ENCODE data around the gene COMMD7.
"Not testable (repeated sequence)": the region's sequence is repeated elsewhere in the genome, so short reads cannot be mapped to it uniquely, and the experiment has no call there.

COMMD7 gene

DNA sequence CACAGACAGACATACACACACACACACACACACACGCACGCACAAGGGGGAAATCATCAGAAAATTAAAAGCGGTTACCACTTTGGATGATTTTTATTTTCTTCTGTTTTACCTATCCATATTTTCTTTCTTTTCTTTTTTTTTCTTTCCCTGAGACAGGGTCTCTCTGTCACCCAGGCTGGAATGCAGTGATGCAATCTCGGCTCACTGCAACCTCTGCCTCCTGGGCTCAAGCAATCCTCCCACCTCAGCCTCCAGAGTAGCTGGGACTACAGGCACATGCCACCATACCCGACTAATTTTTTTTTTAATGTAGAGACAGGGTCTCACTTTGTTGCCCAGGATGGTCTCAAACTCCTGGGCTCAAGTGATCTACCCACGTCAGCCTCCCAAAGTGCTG, 14.8 kb downstream of the COMMD7 start:
- DNase-seq (ENCODE audit: low spot score) = not testable (repeated sequence)

GRCh38 chr20:32727683-32728082, 15.6 kb downstream of the COMMD7 start:
- DNase-seq (ENCODE audit: low spot score) = peak; percentile 93

- no peak for DNase-seq (ENCODE audit: low spot score)
Measured at GRCh38 chr20:32718749-32719348, 24.4 kb downstream of the COMMD7 start.

DNA sequence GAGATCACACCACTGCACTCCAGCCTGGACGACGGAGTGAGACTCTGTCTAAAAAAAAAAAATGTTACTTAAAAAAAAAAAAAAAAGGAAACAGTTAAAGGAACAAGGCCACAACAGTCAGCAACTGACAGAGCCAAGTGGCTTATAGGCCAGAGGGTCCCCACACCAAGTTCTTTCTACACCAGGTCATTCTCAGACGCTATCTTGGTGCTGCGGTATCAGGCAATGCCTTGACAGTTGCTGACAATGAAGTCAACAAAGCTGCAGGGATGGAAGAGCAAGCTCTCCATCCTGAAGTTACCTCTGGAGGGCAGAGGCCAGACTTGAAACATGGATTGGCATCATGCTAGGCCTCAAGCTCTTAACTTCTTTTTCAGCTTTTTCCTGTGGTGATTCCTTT, 31.9 kb downstream of the COMMD7 start:
- no peak for DNase-seq (ENCODE audit: low spot score)

DNA sequence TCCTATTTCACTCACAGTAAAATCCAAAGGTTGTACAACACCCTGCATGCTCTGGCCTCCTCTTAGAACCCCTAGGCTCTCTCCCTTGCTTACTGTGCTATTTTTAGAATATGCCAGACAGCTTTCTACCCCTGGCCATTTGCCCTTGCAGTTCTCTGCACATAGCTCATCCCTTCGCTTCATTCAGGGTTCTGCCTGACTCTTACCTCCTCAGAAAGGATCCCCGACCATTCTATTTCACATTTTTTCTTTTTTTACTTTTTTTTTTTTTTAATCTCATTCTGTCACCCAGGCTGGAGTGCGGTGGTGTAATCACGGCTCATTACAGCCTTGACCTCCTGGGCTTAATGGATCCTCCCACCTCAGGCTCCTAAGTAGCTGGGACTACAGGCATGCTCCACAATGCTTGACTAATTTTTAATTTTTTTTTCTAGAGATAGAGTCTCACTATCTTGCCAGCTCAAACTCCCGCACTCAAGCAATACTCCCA, 33.6 kb downstream of the COMMD7 start:
- DNase-seq (ENCODE audit: low spot score) = no peak

- DNase-seq (ENCODE audit: low spot score) = not testable (repeated sequence)
Measured at GRCh38 chr20:32709029-32709631, 34.1 kb downstream of the COMMD7 start.

GRCh38 chr20:32707691-32708581, 35.3 kb downstream of the COMMD7 start:
- DNase-seq (ENCODE audit: low spot score) = peak; percentile 56

DNA sequence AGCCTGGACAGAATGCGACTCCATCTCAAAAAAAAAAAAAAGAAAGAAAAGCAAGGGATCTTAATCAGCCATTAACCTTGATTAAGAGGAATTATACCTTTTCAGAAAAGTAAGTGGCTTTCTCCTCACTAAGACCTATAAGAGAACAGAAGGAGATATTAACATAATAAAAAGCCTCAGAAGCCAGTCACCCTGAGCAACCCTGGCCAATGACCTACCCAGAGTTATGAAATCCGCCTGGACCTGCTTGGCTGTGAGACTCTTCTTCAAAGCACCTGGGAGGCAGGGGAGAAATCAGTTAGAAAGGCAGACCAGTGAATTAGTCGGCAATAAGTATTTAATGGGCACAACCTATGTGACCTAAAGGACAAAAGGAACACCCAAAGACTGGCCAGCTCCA, 36.8 kb downstream of the COMMD7 start:
- DNase-seq (ENCODE audit: low spot score) = no peak

- DNase-seq (ENCODE audit: low spot score) = no peak
Measured at GRCh38 chr20:32702706-32703425, 40.4 kb downstream of the COMMD7 start.

GRCh38 chr20:32697608-32698007, 45.7 kb downstream of the COMMD7 start:
- DNase-seq (ENCODE audit: low spot score) = no peak

GRCh38 chr20:32695089-32695488, 48.2 kb downstream of the COMMD7 start:
- no peak for DNase-seq (ENCODE audit: low spot score)

DNA sequence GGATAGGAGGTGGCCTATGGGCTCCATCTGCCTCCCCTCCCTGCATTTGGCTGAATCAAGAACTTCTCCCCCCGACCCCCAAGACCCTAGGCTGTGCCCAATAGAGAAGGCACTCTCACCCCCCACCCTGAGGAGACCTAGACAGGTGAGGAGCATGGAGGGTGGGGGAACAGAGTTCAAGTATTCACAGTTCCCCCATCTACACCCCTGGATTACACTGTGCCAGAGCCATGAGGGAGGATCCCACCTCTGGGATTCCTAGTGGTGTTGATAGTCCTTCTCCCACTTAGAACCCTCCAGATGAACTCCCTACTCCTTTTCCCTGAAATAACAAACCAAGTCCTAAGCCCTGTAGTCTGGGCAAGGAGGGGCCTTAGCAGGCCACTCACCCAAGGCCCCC, 54.3 kb downstream of the COMMD7 start:
- not testable (repeated sequence) for DNase-seq (ENCODE audit: low spot score)

DNA sequence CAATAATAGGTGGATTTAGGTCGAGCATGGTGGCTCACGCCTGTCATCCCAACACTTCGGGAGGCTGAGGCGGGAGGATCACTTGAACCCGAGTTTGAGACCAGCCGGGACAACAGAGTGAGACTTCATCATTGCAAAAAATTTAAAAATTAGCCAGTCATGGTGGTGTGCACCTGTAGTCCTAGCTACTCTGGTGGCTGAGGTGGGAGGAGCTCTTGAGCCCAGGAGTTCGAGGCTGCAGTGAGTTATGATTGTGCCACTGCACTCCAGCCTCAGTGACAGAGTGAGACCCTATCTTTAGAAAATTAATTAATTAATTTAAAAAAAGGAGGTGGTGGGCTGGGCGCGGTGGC, 56.1 kb downstream of the COMMD7 start:
- DNase-seq (ENCODE audit: low spot score) = no peak

DNA sequence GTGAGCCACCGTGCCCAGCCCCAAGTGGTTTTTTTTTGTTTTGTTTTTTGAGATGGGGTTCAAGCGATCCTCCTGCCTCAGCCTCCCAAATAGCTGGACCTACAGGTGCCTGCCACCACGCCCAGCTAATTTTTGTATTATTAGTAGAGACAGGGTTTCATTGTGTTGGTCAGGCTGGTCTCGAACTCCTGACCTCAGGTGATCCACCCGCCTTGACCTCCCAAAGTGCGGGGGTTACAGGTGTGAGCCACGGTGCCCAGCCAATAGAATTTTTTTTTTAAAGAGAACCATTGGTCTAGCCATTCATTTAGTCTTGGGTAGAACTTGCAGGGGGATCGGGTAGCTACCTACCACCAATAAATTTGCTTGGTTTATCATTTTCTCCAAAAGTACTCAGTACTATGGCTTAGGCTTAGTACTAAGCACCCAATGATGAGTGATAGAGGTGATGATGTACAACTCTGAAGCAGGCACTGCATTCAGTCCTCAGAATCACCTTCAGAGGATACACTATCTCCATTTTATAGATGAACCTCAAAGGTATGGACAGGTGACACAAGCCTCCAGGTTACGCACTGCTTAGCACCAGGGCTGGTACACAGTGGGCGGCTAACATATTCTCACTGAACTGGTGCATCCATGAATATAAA, 56.6 kb downstream of the COMMD7 start:
- no peak for DNase-seq (ENCODE audit: low spot score)

GRCh38 chr20:32685541-32686529, 57.4 kb downstream of the COMMD7 start:
- peak; percentile 83 for DNase-seq (ENCODE audit: low spot score)

GRCh38 chr20:32682508-32682987, 60.7 kb downstream of the COMMD7 start:
- DNase-seq (ENCODE audit: low spot score) = no peak

- DNase-seq (ENCODE audit: low spot score) = no peak
Measured at GRCh38 chr20:32681175-32682084, 61.8 kb downstream of the COMMD7 start.

- DNase-seq (ENCODE audit: low spot score) = no peak
Measured at GRCh38 chr20:32680544-32681174, 62.6 kb downstream of the COMMD7 start.

GRCh38 chr20:32678948-32679347, 64.3 kb downstream of the COMMD7 start:
- peak; percentile 87 for DNase-seq (ENCODE audit: low spot score)

Data from AG08395 (cell line).